Measurements from ENCODE around the gene RASGRP4.

RASGRP4 gene

DNA sequence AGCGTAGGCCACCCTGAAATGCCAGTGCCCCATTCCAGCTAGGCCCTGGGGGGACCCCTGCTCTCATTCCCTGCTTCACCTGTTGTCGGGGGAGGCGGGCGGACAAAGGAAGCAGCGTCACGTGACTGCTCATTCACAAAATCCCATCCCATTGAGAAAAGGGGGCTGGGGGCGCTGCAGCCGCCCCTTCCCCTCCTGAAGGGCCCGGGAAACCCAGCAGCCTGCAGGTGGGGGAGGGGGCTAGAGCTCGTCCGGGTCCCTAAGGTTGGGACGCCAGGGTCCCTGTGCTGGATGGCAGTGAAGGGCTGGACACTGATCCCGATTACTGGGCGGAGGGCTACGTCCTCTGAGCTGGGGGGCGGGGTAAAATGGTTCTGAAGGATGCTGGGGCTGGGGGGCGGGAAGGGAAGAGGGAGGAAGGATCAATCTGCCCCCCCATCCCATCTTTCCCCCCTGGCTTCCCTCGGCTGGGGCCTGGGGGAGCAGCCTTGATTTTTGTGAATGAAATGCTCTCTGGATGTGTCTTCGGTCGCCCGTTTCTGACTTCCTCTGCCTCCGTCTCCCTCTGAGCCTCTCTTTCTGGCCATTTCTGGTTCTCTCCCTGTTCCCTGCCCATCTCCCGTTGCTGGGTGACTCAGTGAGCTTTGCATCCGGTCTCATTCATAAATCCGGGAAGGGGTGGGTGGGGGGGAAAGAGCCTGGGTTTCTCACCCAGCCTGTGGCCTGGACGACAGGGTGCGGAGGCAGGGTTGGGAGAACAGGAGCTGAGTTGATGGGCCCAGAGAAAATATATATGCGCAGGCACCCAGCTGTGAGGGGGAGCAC is 36.7 kb downstream of the RASGRP4 start:
- DNase-seq (ENCODE audit: low read depth in 2 of 2) = peak; percentile 52 to 53

DNA sequence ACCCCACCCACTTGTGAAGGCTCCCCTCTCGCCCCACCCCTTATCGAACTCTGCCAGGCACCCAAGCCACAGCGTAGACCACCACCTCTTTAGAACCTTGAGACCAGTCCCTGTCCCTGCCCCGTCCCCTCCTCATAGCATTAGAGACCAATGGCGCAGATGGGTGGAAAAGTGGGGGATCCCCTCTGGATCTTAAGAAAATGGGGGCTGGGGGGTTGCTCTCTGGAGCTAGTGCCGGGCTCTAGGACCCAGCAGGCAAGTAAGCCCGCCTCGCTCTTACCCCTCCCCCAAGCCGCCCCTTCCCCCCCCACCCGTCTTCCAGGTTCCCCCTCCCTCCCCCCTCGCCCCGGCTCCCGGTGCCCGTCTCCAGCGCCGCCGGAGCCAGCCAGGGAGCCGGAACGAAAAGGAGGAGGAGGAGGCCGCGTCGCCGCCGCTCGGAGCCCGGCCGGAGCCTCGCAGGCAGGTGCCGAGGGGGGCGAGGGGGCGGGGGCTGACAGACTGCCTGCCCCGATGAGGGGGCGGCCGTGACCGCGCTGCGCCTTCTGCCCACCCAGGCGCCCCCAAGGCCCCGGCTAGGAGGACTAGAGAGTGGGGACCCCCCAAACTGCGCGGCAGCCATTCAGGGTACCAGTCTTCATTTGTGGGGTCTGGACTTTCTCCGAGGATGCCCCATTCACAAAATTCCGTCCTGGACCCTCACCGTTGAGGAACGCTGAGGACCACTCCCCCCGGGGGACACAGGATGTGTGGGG is 37.5 kb downstream of the RASGRP4 start, which contains the start of gene SPRED3:
TSS of gene SPRED3 (plus strand) at position 349 of the 752 bp plus-strand sequence. CDS start 1,606 bp downstream, outside the sequence.
- DNase-seq (ENCODE audit: low read depth in 2 of 2) = no peak

DNA sequence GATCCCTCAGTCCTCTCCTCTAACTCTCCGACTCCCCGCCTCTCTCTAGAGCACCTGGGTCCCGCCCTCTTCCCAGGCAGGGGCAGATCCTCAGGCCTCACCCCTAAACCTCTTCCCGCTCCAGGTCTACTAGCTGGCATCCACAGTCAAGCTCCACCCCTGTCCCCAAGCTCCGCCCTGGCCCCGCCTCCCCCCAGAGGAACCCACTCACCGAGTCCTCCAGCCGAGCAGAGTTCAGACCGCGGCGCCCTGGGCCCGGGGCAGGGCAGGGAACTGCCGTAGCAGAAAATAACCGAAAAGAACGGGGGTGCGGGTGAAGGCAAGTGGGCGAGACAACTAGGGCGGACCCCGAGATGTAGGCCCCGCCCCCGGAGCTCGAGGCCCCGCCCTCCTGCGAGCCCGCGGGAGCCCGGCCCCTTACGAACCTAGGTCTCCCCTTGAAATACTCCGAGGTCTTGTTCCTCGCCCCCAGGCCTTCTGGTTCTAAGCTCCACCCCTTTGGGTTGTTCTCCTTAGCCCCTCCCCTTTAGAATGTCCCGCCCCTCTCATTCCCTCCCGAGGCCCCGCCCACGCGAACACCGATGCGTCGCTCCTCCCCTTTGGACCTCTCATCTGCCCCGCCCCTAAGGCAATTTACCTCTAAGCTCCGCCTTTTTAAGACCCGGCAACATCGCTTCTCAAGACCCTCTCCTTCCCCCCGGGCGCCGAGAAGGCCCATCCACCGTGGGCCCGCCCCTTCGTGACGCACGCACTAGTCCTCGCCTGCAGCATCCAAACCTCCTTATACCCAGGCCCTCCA is 38.3 kb downstream of the RASGRP4 start, which contains the start of gene GGN:
TSS of gene GGN (minus strand) at position 485 of the 799 bp plus-strand sequence. CDS start 773 bp downstream, outside the sequence.
- DNase-seq (ENCODE audit: low read depth in 2 of 2) = peak; percentile 92

DNA sequence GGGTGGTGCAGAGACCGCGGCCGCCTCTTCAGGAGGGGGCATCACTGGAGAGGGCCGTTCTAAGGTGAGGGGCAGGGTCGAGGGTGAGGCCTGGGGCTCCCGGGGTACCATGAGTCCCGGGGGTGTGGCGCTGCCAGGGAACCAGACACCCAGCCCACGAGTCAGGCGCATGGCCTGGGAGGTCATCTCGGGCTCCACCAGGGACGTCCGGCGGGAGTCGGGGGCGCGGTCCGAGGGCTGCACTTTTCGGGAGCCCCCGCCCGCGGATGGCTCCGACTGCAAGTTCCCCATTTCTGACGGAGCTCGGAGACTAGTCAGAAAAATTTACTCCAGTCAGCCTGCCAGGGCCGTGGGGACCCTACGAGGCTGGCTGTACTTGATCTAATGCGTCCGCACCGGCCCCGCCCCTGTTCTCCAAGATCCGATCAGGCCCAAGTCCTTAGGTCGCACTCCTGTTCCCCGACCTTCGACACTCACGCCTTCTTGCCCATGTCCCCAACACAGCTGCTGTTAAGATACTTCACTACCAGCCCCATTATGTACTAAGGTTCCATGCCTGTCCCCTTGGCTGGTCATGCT is 39.0 kb downstream of the RASGRP4 start:
- DNase-seq (ENCODE audit: low read depth in 2 of 2) = no peak

DNA sequence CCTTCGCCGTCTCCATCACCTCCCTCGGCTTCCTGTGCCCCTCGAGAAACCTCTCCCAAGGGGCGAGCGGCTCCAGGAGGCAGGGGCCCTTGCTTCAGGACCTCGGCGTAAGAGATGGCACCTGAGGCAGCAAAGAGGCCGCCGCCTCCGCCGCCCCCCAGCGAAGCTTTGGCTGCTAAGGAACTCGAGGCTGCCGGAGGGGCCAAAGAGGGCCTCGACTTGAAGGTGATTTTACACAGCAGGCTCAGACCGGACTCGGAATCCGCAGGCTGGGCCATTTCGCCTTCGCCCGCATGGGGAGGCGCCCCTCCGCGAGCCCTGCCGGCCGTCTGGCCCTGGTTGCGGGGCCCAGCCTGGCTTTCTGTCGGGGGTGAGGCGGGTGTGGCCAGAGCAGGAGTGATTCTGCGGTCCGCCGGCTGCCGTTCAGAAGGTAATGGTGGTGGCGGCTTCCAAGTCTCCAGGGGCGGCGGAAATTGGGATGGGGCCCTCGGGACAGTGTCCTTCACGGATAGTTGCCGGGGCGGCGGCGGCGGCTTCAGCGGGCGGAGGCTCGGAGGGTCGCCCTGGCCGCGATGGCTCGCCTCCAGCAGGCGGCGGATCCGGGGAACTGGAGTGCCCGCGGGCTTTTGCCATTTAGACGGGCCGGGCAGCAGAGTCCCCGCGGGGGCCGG is 39.6 kb downstream of the RASGRP4 start:
- DNase-seq (ENCODE audit: low read depth in 2 of 2) = no peak

DNA sequence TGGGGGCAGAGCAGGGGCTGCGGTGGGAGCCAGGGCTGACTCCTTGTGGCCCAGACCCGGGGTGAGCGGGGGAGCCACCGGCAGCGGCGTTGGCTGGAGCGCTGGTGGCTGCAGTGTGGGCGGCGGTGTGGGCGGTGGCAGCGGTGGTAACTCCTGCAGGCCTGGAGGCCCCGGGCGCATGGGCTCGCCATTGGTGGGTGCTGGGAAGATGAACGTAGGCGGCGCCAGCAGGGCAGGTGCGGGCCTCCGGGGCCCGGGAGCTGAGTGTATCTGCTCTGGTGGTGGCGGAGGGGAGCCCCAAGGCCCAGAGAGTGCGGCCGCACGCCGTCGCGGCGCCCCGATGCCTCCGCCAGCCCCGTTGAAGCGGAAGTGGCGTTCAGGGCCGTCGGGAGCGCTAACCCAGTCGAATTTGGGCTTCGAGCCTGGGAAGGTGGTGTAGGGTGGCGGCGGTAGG is 40.2 kb downstream of the RASGRP4 start:
- DNase-seq (ENCODE audit: low read depth in 2 of 2) = no peak

DNA sequence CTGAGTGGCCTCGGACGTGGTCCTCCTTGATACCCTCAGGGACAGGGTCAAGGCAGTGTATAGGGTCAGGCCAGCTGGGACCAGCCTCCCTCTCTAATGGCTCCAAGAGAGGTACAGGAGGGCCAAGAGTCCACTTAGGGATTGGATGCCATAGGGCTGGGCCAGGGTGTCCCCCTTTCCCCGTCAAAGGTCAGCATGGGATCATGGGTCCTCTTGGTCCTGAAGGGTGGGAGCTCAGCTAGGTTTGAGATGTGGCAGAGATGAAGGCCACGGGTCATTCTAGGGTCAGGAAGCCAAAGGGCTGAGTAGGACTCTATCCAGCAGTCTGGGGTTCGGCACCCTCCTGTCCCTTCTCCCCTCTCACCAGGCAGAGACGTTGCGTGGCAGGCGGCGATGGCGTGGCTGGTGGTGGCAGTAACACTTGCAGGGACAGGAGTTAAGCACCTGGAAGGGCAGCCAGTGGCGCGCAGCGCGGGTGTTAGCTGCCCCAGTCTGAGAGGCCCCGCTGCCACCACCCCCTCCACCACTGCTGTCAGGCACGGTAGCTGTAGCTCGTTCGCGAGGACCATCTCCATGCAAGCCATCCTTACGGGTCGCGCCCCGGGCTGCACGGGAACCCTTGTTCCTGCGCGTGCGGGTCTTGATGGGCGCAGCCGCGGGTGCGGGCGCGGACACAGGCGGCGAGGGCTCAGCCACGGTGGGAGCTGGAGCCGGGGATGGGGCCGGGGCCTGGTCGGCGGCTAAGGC is 40.8 kb downstream of the RASGRP4 start:
- no peak for DNase-seq (ENCODE audit: low read depth in 2 of 2)

DNA sequence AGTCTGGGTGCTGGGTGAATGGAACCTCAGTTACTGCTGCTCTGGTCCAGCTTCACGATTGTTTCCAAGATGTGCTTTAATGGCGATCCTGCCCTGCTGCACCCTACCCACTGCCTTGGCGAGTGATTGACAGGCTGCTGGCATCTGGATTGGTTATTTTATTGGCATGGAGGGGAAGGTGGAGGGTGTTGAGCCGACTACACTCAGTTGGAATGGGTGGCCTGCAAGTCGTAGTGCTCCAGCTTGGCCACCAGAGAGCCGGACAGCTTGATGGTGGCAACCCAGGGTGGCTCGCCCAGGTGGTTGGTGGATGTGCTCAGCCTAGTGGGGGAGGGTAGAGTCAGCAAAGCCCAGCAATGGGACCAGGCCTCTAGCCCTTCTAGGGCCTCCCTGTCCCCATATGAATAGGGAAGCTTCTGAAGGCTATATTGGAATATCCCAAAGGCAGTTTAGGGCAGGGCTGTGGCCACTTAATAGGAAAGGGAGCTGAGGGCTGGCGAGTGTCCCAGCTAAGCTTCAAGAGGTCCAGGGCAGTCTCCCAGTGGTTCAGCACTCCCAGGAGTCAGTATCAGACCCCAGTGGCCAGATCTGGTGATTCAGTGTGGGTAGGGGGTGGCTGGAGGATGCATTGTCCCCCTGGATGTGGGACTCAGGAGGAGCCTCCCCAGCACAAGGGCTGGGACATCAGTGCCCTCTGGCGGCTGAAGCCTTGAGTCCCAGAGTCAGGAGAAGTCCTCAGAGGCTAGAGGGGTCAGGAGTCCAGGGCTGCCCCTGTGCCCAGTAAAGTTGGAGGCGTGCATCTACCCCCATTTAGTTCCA is 41.6 kb downstream of the RASGRP4 start:
- DNase-seq (ENCODE audit: low read depth in 2 of 2) = no peak

DNA sequence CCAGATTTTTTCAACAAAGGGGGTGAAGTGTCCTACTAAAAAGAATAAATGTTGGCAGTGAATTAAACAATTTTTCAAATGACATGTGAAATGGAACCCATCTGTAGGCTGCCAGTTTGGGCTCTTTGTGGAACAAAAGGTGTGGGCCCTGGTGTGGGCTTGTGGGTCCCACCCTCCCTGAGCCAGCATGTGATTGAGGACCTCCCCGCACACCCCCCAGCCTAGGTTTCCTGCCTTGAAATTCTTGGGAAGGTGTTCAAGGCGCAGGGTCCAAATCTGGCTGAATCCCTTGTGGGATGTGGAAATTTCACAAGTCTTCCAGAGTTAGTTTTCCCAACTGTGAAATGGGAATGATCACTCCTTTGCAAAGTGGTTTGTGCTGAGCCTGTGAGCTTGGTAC is 42.3 kb downstream of the RASGRP4 start:
- no peak for DNase-seq (ENCODE audit: low read depth in 2 of 2)

DNA sequence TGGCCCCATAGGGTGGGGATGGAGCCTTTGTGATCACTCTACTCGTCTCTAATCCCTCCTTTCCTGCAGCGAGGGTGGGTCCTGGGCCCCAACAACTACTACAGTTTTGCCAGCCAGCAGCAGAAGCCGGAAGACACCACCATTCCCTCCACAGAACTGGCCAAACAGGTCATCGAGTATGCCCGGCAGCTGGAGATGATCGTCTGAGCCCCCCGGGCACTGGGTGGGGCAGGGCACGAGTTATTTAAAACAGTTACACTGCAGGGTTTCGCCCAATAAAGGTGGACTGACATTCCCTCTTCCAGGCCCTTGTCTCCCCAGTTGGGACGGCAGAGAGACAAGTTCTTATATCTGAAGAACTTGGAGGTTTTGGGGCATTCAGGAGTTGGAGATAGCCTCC is 42.8 kb downstream of the RASGRP4 start:
- no peak for DNase-seq (ENCODE audit: low read depth in 2 of 2)

DNA sequence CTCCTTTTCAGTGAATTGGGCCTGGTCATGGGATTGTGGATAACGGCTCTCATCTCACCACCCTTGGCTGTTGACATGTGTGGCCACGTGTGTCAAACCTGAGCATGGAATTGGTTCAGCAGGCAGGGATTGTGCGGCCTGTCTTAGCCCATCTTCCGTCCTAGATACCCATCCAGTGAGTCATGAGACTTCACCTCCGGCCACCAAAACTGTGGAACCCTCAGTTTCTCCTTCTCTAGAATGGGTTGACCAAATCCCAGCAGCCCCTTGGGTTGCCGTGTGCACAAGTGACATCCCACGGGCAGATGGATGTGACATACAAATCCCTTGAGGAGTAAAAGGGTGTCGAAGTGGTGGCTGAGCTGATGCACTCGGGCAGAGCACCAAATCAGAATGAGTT is 44.9 kb downstream of the RASGRP4 start:
- DNase-seq (ENCODE audit: low read depth in 2 of 2) = no peak

DNA sequence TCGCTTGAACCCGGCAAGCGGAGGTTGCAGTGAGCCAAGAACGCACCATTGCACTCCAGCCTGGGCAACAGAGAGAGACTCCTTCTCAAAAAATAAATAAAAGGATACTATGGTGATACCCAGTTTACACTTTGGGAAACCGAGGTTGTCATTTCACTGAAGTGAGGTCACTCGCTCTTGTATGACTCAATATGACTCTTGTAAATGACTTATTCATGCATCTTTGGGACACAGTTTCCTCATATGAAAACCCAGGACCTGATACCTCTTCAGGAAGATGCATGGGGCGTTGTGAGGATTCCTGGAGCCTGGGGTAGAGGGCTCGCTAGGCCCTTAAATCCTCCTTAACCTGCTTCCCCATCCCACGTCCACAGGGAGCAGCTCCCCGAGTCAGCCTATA is 47.2 kb downstream of the RASGRP4 start:
- DNase-seq (ENCODE audit: low read depth in 2 of 2) = no peak

DNA sequence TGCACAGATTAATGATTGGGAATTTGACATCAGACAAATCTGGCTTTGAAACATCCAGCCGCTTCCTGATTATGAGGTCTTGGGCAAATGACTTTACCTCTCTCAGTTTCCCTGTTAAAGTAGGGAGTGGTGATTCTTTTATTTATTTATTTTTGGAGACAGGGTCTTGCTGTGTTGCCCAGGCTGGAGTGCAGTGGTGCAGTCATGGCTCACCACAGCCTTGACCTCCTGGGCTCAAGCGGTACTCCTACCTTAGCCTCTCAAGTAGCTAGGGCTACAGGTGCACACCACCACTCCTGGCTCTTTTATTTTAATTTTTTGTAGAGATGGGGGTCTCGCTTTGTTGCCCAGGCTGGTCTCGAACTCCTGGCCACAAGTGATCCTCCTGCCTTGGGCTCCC is 49.0 kb downstream of the RASGRP4 start:
- DNase-seq (ENCODE audit: low read depth in 2 of 2) = no peak

DNA sequence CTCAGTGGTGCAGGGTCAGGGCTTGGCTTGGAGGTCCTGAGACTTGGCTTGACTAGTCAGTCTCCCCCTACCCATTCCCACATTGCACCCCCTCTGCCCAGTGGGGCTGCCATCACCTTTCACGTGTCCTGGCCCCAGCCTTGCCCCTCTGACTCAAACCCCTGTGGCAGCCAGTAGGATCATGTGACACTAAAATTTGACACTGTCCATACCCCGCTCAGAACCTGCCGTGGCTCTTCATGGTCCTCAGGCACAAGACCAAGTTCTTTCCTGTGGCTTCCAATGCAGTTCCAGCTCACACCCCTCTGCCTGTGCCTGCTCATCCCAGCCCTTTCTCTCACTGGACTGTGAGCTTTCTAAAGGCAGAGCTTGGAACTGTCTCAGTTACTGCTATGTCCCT is 49.4 kb downstream of the RASGRP4 start:
- no peak for DNase-seq (ENCODE audit: low read depth in 2 of 2)

DNA sequence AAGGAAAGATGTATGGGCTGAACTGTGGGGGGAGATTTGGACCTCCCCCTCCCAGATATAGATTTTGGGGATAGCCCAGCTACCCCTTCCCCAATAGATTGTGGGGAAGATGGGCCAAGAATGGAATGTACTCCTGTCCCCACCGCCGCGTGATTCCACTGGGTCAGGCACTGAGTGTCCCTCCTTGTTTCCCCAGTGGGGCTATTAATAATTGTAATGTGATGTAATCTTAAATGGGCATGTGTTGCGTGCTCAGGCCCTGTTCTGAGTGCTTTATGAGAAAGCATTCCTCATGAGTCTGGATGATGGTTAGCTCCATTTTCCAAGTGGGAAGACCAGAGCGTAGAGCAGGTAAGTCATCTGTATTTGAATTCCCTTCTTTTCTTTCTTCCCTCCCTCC is 50.3 kb downstream of the RASGRP4 start:
- no peak for DNase-seq (ENCODE audit: low read depth in 2 of 2)

DNA sequence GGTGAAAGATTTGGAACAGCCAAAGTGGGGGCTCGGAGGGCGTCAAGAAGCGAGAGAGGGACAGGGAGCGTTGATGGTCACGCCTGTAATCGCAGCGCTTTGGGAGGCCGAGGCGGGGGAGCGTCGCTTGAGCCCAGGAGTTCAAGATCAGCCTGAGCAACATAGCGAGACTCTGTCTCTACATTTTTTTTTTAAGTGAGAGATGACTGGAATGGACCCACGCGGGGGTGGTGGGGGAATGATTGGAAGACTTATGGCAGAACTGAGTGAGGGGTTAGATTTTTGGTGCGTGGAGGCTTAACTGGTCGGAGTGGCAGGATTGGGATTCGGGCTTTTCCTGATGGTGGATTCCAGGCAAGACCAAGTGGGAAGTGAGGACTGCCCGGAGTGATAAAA is 50.9 kb downstream of the RASGRP4 start:
- no peak for DNase-seq (ENCODE audit: low read depth in 2 of 2)

DNA sequence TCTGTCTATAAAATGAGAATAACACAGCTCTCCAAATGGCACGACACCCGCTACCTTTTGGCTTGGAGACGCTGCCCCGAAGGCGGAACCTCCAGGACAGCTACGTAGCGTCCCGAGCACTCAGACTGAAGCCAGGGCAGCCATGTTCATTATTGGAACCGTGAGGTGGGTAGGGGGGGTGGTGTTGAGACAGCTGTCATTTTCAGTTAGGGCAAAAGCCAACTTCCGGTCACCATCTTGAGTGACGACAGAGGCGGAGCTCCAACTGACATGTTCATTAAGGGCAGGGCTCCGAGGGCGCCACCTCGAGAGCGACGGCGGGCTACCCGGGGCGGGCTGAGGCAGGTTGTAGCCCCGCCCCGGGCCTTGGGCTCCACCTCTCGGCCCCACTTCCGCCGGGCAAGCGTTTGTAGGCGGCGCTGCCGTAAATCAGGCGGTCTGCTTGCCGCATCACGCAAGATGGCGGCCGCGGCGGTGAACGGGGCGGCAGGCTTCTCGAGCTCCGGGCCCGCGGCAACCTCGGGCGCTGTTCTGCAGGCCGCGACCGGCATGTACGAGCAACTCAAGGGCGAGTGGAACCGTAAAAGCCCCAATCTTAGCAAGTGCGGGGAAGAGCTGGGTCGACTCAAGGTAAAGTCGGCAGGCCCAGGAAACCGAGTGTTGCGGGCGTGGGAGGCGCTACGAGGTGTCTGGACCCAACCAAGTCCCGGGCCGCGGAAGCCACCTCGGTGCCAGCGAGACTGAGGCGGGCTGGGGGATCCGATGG is 51.5 kb downstream of the RASGRP4 start, which contains the start of gene PSMD8:
TSS of gene PSMD8 (plus strand) at position 240 of the 766 bp plus-strand sequence. CDS start at position 271, 31 bp downstream.
- DNase-seq (ENCODE audit: low read depth in 2 of 2) = peak; percentile 93

DNA sequence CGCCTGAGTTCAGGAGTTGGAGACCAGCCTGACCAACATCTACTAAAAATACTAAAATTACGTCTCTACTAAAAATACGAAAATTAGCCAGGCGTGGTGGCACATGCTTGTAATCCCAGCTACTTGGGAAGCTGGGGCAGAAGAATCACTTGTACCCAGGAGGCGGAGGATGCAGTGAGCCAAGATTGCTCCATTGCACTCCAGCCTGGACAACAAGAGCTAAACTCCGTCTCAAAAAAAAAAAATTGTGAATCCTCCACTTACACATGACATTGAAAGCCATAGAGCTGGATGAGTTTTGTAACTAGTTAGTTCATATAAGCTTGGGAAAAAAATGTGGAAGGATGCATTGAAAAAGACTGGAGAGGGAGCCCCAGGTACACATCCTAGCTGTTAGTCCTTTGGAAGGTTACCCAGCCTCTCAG is 52.1 kb downstream of the RASGRP4 start:
- DNase-seq (ENCODE audit: low read depth in 2 of 2) = no peak

Measured in fibroblast of skin of left quadriceps (primary cell).